Muscle layer of duodenum (tissue), 2 donors: Measurements from ENCODE around the gene PRKD1.

ENCODE experiments used
- H3K27ac ChIP-seq: one replicate; pipeline ENCODE4 v1.7.0; 2013; ENCODE audit warnings: mild to moderate bottlenecking, low read length
- H3K27me3 ChIP-seq: one replicate; pipeline ENCODE4 v1.7.0; 2013; ENCODE audit warnings: low read depth, mild to moderate bottlenecking, control low read depth, low read length
- H3K36me3 ChIP-seq, 2 donors: one replicate each; pipeline ENCODE4 v1.7.0; 2013; ENCODE audit warnings: low read length in 2 of 2, control low read depth in 1 of 2, mild to moderate bottlenecking in 1 of 2; ENCODE audit not compliant: insufficient read depth in 2 of 2, control insufficient read depth in 1 of 2
- H3K4me1 ChIP-seq, 2 donors: one replicate each; pipeline ENCODE4 v1.7.0; 2013; ENCODE audit warnings: low read length in 2 of 2, mild to moderate bottlenecking in 2 of 2, control low read depth in 1 of 2, moderate library complexity in 1 of 2; ENCODE audit not compliant: insufficient read depth in 2 of 2, control insufficient read depth in 1 of 2
- H3K4me3 ChIP-seq, 2 donors: one replicate each; pipeline ENCODE4 v1.7.0; 2013; ENCODE audit warnings: low read length in 2 of 2, low read depth in 1 of 2, mild to moderate bottlenecking in 1 of 2
- H3K9me3 ChIP-seq, 2 donors: one replicate each; pipeline ENCODE4 v1.7.0; 2013; ENCODE audit warnings: low read length in 2 of 2, control low read depth in 1 of 2, mild to moderate bottlenecking in 1 of 2; ENCODE audit not compliant: control insufficient read depth in 1 of 2
- donor health status: healthy.

The PRKD1 gene

DNA sequence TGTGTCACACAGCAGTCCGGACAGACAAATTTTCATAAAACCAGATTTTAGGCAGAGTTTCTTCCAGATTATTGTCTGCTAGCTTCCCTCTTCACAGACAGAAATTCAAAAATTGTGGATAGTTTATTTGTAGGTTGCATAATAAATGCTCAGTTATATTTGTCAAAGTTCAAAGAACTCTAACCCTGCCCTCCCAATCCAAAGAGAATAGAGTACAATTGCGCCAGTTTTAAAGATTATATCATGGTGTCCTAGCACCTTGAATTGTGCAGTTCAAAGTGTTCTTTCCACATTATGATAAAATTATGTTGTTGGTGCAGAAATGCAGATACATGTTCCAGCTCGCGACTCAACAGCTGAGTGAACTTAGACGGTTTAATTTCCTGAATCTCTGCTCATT, 263.1 kb downstream of the PRKD1 start:
- Histone ChIP-seq H3K27me3 (no peaks in the 10 kb centered on the region), H3K9me3 (no peaks in the 10 kb centered on the region), H3K36me3 (peaks cover 0 to 16% of the 10 kb centered on the region in 2 donors), H3K4me1 (no peaks in the 10 kb centered on the region), H3K4me3 (no peak overlapping the region), H3K27ac (no peak overlapping the region)

DNA sequence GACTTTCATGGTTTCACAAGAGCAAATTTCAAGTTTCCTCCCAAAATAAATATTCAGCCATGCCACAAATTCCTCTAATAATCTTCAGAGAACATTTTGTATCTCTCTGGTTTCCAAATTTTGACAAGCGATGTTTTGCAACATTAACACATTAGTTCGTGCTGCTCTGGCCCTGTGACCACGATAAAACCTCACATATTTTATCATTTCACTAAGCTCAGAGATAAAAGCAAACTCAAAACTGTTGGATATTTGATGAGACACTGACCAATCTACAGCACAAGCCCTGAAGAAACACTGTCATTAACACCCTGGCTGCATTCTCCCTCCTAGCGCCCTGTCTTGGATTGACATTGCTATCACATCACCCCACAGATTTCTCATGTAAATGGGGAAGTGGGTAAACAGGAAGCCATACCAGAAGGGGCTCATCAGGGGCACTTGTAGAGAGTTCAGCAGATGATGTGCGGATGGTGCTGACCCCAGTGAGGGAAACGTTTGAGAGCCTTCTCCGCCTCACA, 264.3 kb downstream of the PRKD1 start:
- H3K4me3 ChIP-seq: no peak overlapping the region
- H3K27me3 ChIP-seq: no peaks in the 10 kb centered on the region
- H3K36me3 ChIP-seq: peaks cover 0 to 16% of the 10 kb centered on the region in 2 donors
- no peaks in the 10 kb centered on the region for H3K9me3 ChIP-seq
- H3K27ac ChIP-seq: no peak overlapping the region
- no peaks in the 10 kb centered on the region for H3K4me1 ChIP-seq

DNA sequence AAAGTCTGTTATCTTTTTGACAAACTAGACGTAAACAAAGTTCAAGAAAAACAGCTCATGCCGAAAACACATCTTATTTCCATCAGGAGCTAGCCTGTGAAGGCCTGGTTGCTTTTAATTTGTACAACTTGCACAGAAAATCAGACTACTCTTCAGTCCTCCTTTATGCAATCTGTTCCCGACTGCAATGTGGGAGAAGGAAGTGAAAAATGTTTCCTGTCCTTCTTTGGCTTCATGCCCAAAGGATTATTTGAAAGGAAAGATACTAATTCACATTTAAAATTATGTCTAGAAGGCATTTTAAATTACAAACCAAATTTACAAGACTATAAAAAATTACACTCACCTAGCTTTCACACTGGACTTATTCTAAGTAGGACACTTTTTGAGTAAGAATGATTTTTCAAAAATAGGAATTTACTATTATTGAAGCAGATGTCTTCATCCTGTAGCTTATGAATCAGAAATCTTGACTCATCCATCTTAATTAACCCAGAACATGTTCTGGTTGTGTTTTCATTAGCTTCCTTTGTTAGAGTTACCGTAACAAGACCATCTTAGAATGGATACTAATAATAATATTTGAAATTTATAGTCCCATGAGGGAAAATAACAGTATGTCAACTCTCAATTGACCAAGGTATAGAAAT, 272.6 kb downstream of the PRKD1 start:
- Histone ChIP-seq H3K27ac (no peak overlapping the region), H3K4me1 (peaks cover 0 to 11% of the 10 kb centered on the region in 2 donors), H3K4me3 (no peak overlapping the region), H3K27me3 (no peaks in the 10 kb centered on the region), H3K36me3 (no peaks in the 10 kb centered on the region), H3K9me3 (no peaks in the 10 kb centered on the region)

DNA sequence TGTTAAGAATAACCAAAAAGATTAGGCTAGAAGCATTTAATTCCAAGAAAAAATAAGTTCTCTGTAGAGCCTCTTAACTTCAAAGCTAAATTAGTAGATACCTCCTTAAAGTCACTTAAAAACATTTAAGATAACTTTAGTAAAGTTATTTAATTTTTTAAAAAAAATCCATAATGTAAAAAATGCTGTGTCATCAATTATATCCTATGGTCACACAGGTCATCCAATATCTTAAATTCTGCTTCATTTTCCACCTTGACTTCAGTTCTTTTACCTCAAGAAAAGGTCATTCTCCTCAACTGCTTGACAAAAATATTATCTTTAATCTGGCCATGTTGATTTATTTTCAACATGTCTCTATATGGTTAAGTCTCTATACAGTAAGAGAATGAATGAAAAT, 274.3 kb downstream of the PRKD1 start:
- Histone ChIP-seq H3K27me3 (no peaks in the 10 kb centered on the region), H3K36me3 (no peaks in the 10 kb centered on the region)

DNA sequence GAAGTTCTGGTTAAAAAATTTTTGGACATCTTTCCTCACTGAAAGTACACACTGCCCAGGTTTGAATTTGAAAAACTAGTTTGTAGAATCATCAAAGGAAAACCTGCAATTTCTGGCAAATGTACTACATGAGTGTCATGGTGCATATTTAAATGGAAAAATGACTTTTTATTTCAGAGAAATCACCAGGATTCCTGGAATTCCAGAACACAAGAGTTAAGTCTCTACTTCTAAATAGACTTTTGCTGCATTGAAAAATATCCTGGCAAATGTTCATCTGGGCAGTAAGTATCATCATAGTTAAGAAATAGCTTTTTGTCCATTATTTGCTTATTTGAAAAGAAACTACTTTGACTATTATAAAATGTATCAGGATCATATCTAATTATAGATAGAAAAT, 275.1 kb downstream of the PRKD1 start:
- no peak overlapping the region for H3K4me3 ChIP-seq
- no peaks in the 10 kb centered on the region for H3K27me3 ChIP-seq
- H3K9me3 ChIP-seq: peaks cover 6 to 9% of the 10 kb centered on the region in 2 donors
- no peak overlapping the region for H3K27ac ChIP-seq
- H3K36me3 ChIP-seq: peaks cover 0 to 4% of the 10 kb centered on the region in 2 donors
- peaks cover 0 to 11% of the 10 kb centered on the region in 2 donors for H3K4me1 ChIP-seq

More for the DNA sequence above, 274.3 kb downstream of the PRKD1 start:
- no peak overlapping the region for H3K27ac ChIP-seq
- H3K4me3 ChIP-seq: no peak overlapping the region
- peaks cover 0 to 3% of the 10 kb centered on the region in 2 donors for H3K9me3 ChIP-seq
- H3K4me1 ChIP-seq: peaks cover 0 to 11% of the 10 kb centered on the region in 2 donors

DNA sequence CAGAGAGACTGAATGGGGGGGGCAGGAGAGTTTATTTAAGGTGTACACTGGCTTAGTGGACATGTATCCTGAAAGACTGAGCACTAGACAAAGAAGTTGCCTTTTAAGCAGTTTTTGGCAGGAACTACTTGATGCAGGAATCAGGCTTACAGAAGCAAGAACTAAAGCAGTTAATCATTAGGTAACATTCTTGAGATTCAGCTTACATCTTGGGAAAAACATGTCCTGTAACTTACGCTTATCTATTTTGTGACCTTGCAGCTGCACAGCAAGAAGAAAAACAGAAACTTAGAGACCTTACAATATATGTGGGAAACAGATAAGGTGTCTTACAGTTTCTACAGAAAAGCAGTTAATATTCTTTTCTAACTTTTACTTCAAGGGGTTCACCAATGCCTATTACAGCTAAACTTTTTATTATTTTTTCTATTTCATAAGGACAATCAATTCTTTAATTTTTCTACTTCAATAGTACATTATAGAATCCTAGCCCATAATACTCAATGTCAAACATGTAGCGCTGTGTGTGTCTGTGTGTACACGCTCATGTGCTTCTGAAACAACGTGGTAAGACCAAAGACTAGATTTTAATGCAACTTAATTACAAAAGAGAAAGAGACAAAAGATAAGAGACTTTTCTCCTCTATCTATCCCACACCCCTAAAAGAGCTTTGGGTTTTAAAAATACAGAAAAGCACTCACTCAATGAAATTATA, 276.9 kb downstream of the PRKD1 start:
- no peak overlapping the region for H3K4me3 ChIP-seq
- peaks cover 0 to 5% of the 10 kb centered on the region in 2 donors for H3K36me3 ChIP-seq
- H3K27ac ChIP-seq: no peak overlapping the region
- peaks cover 0 to 11% of the 10 kb centered on the region in 2 donors for H3K4me1 ChIP-seq
- no peaks in the 10 kb centered on the region for H3K27me3 ChIP-seq
- peaks cover 10 to 13% of the 10 kb centered on the region in 2 donors for H3K9me3 ChIP-seq

DNA sequence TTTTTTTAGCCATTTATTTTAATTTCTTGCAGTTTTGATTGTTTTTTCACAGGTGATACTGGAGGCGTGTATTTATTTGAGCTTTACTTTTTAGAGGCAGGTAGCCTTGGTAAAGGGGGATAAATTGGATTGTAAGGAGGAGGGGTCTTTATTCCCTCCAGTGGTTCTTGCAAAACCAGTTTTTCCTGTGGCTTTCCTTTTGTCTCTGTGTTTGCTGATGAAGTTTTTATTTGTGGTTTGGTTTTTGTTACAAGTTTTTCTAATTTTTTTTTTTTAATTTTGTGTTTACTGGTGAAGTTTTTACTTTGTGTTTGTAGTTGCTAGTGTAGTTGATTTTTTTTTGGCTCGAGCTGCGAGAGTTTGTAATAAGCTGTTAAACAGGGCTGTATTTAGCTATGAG, 278.5 kb downstream of the PRKD1 start:
- Histone ChIP-seq H3K4me3 (no peak overlapping the region), H3K4me1 (peaks cover 0 to 5% of the 10 kb centered on the region in 2 donors), H3K9me3 (peaks cover 10 to 13% of the 10 kb centered on the region in 2 donors), H3K27ac (no peak overlapping the region), H3K36me3 (peaks cover 0 to 5% of the 10 kb centered on the region in 2 donors), H3K27me3 (no peaks in the 10 kb centered on the region)

DNA sequence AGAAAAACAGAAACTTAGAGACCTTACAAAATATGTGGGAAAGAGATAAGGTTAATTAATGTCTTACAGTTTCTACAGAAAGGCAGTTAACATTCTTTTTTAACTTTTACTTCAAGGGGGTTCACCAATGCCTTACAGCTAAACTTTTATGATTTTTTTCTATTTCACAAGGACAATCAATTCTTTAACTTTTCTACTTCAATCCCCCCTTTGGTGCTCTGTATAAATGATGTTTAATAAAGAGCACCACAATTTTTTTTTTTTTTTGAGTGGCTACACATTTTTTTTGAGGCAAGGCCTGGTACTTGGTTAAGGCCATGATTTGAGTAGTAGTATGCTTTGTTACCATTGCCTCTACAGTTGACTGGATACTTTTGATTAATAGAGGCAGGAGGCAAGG, 279.6 kb downstream of the PRKD1 start:
- Histone ChIP-seq H3K36me3 (peaks cover 0 to 5% of the 10 kb centered on the region in 2 donors), H3K4me3 (no peak overlapping the region), H3K4me1 (peaks cover 0 to 5% of the 10 kb centered on the region in 2 donors)

DNA sequence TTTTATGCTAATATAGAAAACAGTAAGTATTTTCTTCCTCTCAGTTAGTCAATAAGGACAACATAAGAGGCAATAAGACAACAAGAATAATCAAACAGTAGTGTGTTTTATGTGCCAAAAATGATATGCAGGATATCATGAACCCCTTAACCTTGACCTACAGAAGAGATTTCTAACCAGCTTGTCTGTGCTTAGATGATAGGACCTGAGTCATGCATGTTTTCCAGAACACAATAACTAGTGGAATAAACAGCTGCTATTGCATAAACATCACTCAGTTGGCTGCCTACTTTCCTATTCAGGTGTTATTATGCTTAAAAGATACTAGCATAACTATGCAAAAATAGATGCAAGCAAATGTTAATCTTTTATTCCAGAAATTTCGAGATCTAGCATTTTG, 282.5 kb downstream of the PRKD1 start:
- Histone ChIP-seq H3K27ac (no peak overlapping the region), H3K27me3 (no peaks in the 10 kb centered on the region), H3K4me3 (no peak overlapping the region), H3K36me3 (peaks cover 0 to 5% of the 10 kb centered on the region in 2 donors), H3K4me1 (peaks cover 0 to 3% of the 10 kb centered on the region in 2 donors), H3K9me3 (peaks cover 10 to 13% of the 10 kb centered on the region in 2 donors)

More for the DNA sequence above, 279.6 kb downstream of the PRKD1 start:
- H3K27me3 ChIP-seq: no peaks in the 10 kb centered on the region
- peaks cover 10 to 13% of the 10 kb centered on the region in 2 donors for H3K9me3 ChIP-seq
- H3K27ac ChIP-seq: no peak overlapping the region

DNA sequence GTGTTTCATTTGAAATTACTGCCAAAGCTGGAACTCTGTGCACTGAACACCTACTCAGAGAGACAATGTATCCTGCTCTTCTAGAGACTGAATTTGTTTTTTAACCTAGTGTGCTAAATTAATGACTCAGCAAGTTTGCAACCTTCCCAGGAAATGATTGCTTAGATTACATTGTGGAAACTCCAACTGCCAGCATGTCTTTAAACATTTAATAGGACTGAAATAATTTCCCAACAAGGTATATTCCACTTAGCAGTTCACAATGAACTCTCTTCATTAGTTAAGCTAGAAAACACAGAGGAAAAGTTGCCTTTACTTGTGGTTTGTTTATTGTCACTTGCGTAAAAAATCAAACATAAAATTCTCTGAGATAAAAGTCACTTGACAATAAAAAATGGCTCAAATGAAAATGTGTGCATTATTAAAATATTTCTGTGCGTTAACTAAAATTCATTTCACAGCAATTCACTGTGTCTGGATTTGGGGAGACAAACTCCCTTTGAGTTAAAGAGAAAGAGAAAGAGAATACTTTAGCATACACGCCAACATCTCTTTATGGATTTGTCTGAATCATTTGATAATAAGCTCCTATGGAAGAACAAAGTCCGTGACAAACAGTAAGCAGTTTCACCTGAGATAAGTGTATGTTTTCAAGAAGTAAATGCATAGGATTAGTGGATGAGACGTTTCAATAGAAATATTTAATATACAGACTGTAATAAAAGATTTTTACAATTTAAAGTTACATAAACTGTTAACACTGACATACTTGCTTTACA, 284.0 kb downstream of the PRKD1 start:
- no peaks in the 10 kb centered on the region for H3K27me3 ChIP-seq
- no peak overlapping the region for H3K27ac ChIP-seq
- peak overlapping the region in 1 of 2 donors; percentile 9 for H3K4me3 ChIP-seq
- H3K9me3 ChIP-seq: peaks cover 10 to 13% of the 10 kb centered on the region in 2 donors
- H3K4me1 ChIP-seq: peaks cover 0 to 3% of the 10 kb centered on the region in 2 donors
- peaks cover 0 to 5% of the 10 kb centered on the region in 2 donors for H3K36me3 ChIP-seq

DNA sequence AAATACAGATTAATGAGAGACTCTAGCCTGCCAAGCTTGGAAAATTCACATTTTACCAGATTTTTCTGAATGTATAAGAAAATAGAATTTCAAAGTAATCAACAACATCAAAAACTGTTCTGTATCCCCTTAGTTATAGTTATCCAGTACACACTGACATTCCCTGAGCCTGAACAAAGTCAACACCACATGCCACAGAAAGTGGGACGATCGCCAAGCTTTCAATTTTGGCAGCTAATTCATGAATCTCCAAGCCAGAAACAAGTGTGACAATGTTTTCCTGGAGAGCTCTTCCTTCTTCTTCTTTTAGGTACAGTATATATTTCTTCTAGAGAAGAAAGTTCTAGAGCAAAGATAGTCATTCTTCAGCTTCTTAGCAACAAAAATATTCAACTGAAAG, 290.2 kb downstream of the PRKD1 start:
- Histone ChIP-seq H3K27ac (no peak overlapping the region), H3K27me3 (no peaks in the 10 kb centered on the region), H3K4me3 (no peak overlapping the region), H3K9me3 (no peaks in the 10 kb centered on the region), H3K36me3 (no peaks in the 10 kb centered on the region), H3K4me1 (peaks cover 0 to 13% of the 10 kb centered on the region in 2 donors)
